OCI-LY3 (cell line): ENCODE data around the gene GPR142.

Experiments used
- H2AFZ ChIP-seq: fragments of 200-600, 300-600 bp; shearing (Covaris generic); 2 replicates; pipeline ENCODE4 v1.6.0; 2014; ENCODE audit warnings: antibody characterized with exemption, low read depth, low read length
- H3K27ac ChIP-seq: fragments of 200-600, 300-600 bp; sonication (generic); 2 replicates; pipeline ENCODE4 v1.5.1; 2014; ENCODE audit warnings: mild to moderate bottlenecking, low read length, moderate library complexity, mixed read lengths
- H3K27me3 ChIP-seq: fragments of 200-600, 300-600 bp; sonication (generic); 2 replicates; pipeline ENCODE4 v1.6.1; 2014; ENCODE audit warnings: low read depth, low read length, mixed read lengths
- H3K36me3 ChIP-seq: fragments of 200-600, 300-600 bp; sonication (generic); replicated peaks from 2 replicates; pipeline ENCODE3; 2014; ENCODE audit warnings: low read depth, low read length, mixed read lengths
- H3K4me1 ChIP-seq: fragments of 300-600, 200-600 bp; sonication (generic); 2 replicates; pipeline ENCODE4 v1.6.1; 2014; ENCODE audit warnings: low read length, mixed read lengths
- H3K4me2 ChIP-seq: fragments of 200-600, 300-600 bp; sonication (generic); 2 replicates; pipeline ENCODE4 v1.6.1; 2014; ENCODE audit warnings: low read length, mixed read lengths
- H3K4me3 ChIP-seq: fragments of 300-600, 200-600 bp; sonication (generic); 2 replicates; pipeline ENCODE4 v1.5.1; 2014; ENCODE audit warnings: antibody characterized with exemption, mild to moderate bottlenecking, low read length, moderate library complexity
- H3K79me2 ChIP-seq: fragments of 300-600, 200-600 bp; shearing (Covaris generic); 2 replicates; pipeline ENCODE4 v1.6.1; 2014; ENCODE audit warnings: mild to moderate bottlenecking, low read length, mixed read lengths
- H3K9ac ChIP-seq: fragments of 300-600, 200-600 bp; shearing (Covaris generic); 2 replicates; pipeline ENCODE4 v1.6.0; 2014; ENCODE audit warnings: mild to moderate bottlenecking, low read length, moderate library complexity
- H3K9me3 ChIP-seq: fragments of 200-600, 300-600 bp; shearing (Covaris generic); 2 replicates; pipeline ENCODE4 v1.6.1; 2014; ENCODE audit warnings: low read length, mixed read lengths; ENCODE audit not compliant: insufficient read depth
- H4K20me1 ChIP-seq: fragments of 200-600, 300-600 bp; sonication (generic); 2 replicates; pipeline ENCODE4 v1.6.1; 2016; ENCODE audit warnings: low read length, mixed read lengths; ENCODE audit not compliant: insufficient read depth
- CTCF ChIP-seq: fragments of 200-600, 300-600 bp; sonication (generic); IDR thresholded peaks from 2 replicates; pipeline ENCODE4 v1.5.1; 2014; ENCODE audit warnings: antibody characterized with exemption, low read length, low read depth
- EZH2phosphoT487 ChIP-seq: fragments of 200-600 bp; shearing (Covaris generic); IDR thresholded peaks from 2 replicates; pipeline ENCODE4 v1.6.1; 2018; ENCODE audit warnings: antibody characterized with exemption, mixed run types, low read depth

Gene GPR142

GRCh38 chr17:74374858-74375257, 7.6 kb downstream of the GPR142 start:
- Histone ChIP-seq H3K4me1 (peaks cover 4% of the 10 kb centered on the region; the same call in 1 of the 2 replicates), H3K27ac (no peak overlapping the region), H4K20me1 (no peaks in the 10 kb centered on the region), H3K79me2 (no peaks in the 10 kb centered on the region), H3K36me3 (no peaks in the 10 kb centered on the region), H3K4me3 (no peak overlapping the region), H3K9me3 (no peaks in the 10 kb centered on the region), H3K27me3 (0 out of 2 replicates have a peak, but pooled peaks cover 5% of the 10 kb centered on the region), H3K4me2 (no peak overlapping the region), H2AFZ (no peak overlapping the region), H3K9ac (no peak overlapping the region)
- no peak for TF ChIP-seq EZH2phosphoT487
- TF ChIP-seq CTCF: no peak

- H4K20me1 ChIP-seq: no peaks in the 10 kb centered on the region
- H3K4me1 ChIP-seq: peaks cover 4% of the 10 kb centered on the region; the same call in 1 of the 2 replicates
- H3K9me3 ChIP-seq: no peaks in the 10 kb centered on the region
- H3K79me2 ChIP-seq: no peaks in the 10 kb centered on the region
- H3K9ac ChIP-seq: 0 out of 2 replicates have a peak overlapping the region, but pooled peaks have one; percentile 1
- TF ChIP-seq EZH2phosphoT487 (no peak), CTCF (peak; percentile 82)
- H3K4me3 ChIP-seq: peak overlapping the region; percentile 18
- H3K4me2 ChIP-seq: peak overlapping the region; percentile 54
- H3K27ac ChIP-seq: no peak overlapping the region
- peak overlapping the region; percentile 93 for H2AFZ ChIP-seq
- H3K27me3 ChIP-seq: 0 out of 2 replicates have a peak, but pooled peaks cover 5% of the 10 kb centered on the region
- no peaks in the 10 kb centered on the region for H3K36me3 ChIP-seq
These were observed 12.3 kb downstream of the GPR142 start for GRCh38 chr17:74379495-74380085.

GRCh38 chr17:74380086-74380958, 13.0 kb downstream of the GPR142 start:
- Histone ChIP-seq H3K36me3 (no peaks in the 10 kb centered on the region), H3K4me1 (peaks cover 4% of the 10 kb centered on the region; the same call in 1 of the 2 replicates), H3K4me2 (peak overlapping the region; percentile 54; the same call in 1 of the 2 replicates), H3K27ac (no peak overlapping the region), H3K79me2 (no peaks in the 10 kb centered on the region), H3K9me3 (no peaks in the 10 kb centered on the region), H2AFZ (no peak overlapping the region), H4K20me1 (no peaks in the 10 kb centered on the region), H3K9ac (no peak overlapping the region), H3K27me3 (0 out of 2 replicates have a peak, but pooled peaks cover 5% of the 10 kb centered on the region), H3K4me3 (no peak overlapping the region)
- TF ChIP-seq EZH2phosphoT487: no peak
- no peak for TF ChIP-seq CTCF
